GM15510 (cell line): ENCODE data around the gene WRAP53.

ENCODE experiments used
- POLR2A ChIP-seq: IDR thresholded peaks from 3 replicates; pipeline ENCODE4 v1.6.1; 2011; ENCODE audit warnings: borderline replicate concordance; ENCODE audit not compliant: insufficient read length; ENCODE audit errors: extremely low read depth

The WRAP53 gene

GRCh38 chr17:7737601-7738000 lies 49.3 kb downstream of the WRAP53 start:
- TF ChIP-seq POLR2A, result no peak

- TF ChIP-seq POLR2A, result no peak
These were observed 51.5 kb downstream of the WRAP53 start for GRCh38 chr17:7739746-7740145.

GRCh38 chr17:7740481-7741001 lies 52.3 kb downstream of the WRAP53 start:
- no peak for TF ChIP-seq POLR2A

- TF ChIP-seq POLR2A, result no peak
These were observed 54.5 kb downstream of the WRAP53 start for GRCh38 chr17:7742729-7743128.

- TF ChIP-seq POLR2A, result no peak
These were observed 56.1 kb downstream of the WRAP53 start for GRCh38 chr17:7744416-7744815.

- TF ChIP-seq POLR2A, result no peak
These were observed 57.6 kb downstream of the WRAP53 start for GRCh38 chr17:7745748-7746470.

- no peak for TF ChIP-seq POLR2A
These were observed 59.4 kb downstream of the WRAP53 start for GRCh38 chr17:7747635-7748071.

- no peak for TF ChIP-seq POLR2A
These were observed 59.9 kb downstream of the WRAP53 start for GRCh38 chr17:7748076-7748775.

- TF ChIP-seq POLR2A, result no peak
These were observed 62.1 kb downstream of the WRAP53 start for GRCh38 chr17:7750321-7750821.
